Stimulated activated CD4-positive, alpha-beta T cell treated with anti-CD3 and anti-CD28 coated beads, Interleukin-4, amount 100 ng/mL, for 24 hours (primary cell): ENCODE results near the gene KAZN.

Source experiments
- DNase-seq: peaks from one replicate; pipeline ENCODE4 v3.0.0-alpha.2; 2020

Gene KAZN

DNA sequence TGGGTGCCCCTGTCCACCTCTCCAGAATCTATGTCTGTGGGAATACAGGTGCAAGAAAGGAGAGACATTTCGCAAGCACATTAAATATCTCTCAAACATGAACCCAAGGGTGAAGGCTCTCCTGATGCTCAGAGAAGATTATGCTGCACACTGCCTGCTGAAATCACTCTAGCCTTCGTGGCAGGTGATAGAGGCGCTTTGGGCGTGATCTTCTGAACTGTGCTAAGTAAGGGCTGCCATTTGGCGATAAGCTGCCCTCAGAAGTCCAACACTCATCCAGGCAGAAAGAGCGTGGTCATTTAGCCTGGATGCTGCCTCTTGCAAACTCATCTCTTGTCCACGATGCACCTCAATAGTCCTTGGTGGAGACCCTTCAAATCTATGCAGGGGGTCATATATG is 241.9 kb downstream of the KAZN start:
- no peak for DNase-seq

DNA sequence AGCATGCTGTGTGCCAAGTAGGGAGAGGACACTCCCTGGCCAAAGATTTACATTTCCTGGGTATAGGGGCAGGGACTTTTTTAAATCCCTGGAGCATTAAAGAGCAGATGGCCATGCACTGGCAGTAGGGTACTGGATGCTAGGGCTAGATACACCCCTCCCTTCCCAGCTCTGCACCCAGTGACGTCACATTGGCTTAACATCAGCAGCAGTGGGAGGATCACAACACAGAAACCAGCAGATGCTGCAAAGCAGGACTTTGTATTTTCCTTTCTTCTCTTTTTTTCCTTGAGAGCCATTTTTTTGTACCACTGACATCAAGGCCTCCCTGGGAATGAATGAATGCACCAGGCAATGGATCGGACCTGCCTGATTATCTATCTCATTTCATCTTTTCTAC is 243.0 kb downstream of the KAZN start:
- no peak for DNase-seq

DNA sequence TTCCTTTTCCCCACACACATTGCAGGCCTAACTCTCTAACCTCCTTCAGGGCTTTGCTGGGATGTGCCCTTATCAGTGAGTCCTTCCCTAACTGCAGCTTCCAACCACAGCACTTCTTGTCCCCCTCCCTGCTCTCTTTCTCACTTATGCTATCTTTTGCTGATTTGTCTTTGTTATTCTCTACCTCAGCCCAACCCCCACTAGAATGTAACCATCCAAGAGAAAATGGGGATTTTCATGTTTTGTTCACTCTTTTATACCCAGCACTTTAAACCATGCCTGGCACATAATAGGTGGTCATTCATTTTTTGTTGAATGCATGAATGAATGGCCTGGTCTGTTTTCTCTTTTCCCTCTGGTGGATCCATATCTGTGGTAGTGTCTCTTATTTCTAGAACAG is 243.5 kb downstream of the KAZN start:
- no peak for DNase-seq

- DNase-seq = no peak
Measured at GRCh38 chr1:14842361-14842760, 243.9 kb downstream of the KAZN start.

GRCh38 chr1:14842891-14843290 is 244.4 kb downstream of the KAZN start:
- DNase-seq = no peak

GRCh38 chr1:14843525-14843924 is 245.0 kb downstream of the KAZN start:
- no peak for DNase-seq

GRCh38 chr1:14844356-14844755 is 245.9 kb downstream of the KAZN start:
- DNase-seq = no peak

GRCh38 chr1:14844923-14845617 is 246.6 kb downstream of the KAZN start:
- DNase-seq = no peak

DNA sequence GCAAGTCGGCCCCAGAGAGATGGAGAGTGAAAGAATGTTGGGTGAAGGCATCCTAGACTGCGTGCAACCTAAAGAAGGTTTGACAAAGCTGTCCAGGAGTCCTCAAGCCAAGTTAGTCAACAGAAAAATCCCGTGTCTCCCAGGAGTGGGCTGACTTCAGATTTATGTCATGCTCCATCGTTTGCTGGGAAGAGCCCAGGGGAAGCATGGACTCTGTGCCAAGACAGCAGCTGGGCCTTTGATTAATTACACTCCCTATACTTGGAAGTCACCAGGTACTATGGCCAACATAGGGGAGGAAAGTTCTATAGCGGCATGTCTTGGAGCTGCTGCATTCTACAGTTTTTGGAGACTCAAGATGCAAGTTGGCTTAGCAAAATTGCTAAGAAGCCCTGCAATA is 247.4 kb downstream of the KAZN start:
- DNase-seq = no peak

DNA sequence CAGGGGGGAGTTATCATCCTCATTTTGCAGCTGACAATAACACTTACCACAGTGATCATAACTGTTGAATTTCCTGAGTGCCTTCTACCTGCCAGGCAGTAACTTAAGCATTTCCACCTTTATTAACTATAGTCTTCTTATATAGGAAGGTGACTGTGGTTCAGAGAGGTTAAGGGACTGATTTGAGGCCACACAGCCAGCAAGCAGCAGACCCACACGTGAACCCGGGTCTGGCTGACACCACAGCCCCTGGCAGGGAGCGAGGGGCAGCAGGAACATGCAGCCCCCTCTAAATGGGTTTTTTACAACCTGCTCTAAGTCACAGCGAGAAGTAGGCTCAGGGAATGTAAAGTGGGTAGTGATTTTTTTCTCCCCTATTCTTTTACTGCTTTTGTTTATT is 248.2 kb downstream of the KAZN start:
- DNase-seq = no peak

GRCh38 chr1:14848203-14848602 is 249.7 kb downstream of the KAZN start:
- DNase-seq = no peak

- no peak for DNase-seq
Measured at GRCh38 chr1:14848625-14849024, 250.1 kb downstream of the KAZN start.

DNA sequence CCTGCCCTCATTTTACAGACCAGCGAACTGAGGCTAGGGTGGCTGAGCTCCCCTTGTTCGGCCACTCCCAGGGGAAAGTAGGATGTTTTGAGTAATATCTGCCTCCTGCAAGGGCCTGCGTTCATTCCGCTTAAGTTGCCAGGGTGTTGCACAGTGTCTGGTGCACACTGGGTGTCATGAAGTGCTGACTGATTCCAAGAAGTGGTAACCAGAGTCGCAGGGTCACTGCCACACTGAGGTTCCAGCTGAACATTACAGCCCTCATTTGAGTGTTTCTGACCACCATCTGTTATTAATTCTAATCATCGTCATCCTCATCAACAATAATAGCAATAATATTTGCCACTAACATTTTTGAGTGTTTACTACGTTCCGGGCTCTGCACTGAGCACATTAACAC is 250.6 kb downstream of the KAZN start:
- no peak for DNase-seq

- DNase-seq = no peak
Measured at GRCh38 chr1:14850563-14850962, 252.1 kb downstream of the KAZN start.

DNA sequence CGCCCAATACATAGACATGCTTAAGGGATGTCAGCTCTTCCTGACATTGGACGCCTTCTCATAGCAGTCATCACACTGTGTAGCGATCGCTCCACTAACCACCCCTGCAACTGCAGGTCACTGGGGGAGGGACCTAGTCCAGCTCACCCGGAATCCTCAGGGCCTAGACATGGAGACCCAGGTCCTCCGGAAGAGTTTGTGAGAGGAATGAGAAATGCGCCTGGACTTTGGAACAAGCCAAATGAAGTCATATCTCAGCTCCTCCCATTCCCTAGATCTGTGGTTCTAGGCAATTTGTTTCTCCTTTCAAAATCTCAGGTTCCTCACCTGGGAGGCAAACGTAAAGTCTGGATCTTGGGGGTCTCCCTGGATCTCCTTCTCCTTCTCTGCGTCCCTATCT is 253.3 kb downstream of the KAZN start:
- DNase-seq = no peak

- no peak for DNase-seq
Measured at GRCh38 chr1:14852291-14852690, 253.8 kb downstream of the KAZN start.

DNA sequence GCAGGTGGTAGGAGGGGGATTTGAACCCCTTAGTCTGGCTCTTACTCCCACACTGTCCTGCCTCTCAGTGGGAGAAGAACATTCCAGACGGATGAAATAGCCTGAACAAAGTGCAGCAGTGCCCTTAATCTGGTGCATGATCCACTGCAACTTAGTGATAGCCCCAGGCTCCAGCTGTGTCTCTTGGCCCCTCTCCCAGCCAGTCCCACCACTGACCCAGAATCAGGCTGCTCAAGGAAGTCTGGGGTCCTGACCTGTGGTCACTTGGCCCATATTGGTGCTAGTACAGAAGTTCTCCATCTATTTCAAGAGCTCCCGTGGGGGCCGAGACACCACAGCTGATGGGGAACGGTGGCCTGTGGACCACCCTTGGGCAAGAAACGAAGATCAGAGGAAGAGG is 255.0 kb downstream of the KAZN start:
- no peak for DNase-seq

GRCh38 chr1:14855268-14855667 is 256.8 kb downstream of the KAZN start:
- DNase-seq = no peak

DNA sequence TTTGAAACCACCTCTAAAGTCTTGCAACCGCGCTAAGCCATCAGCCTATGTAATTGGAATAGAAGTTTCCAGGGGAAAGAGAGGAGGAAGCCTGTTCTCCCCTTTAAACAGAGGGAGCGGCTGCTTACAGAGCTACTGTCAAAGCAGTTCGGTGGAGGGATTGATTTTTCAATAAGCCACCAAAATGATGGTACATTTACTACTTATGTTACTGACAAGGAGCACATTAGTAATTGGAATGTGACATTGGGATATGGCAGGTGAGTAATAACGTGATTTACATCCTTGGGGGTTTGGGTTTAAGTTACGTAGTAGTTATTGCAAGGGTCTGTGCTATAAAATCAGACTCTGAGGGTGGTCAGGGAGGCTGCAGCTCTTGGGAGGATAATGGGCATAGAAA is 257.3 kb downstream of the KAZN start:
- no peak for DNase-seq

DNA sequence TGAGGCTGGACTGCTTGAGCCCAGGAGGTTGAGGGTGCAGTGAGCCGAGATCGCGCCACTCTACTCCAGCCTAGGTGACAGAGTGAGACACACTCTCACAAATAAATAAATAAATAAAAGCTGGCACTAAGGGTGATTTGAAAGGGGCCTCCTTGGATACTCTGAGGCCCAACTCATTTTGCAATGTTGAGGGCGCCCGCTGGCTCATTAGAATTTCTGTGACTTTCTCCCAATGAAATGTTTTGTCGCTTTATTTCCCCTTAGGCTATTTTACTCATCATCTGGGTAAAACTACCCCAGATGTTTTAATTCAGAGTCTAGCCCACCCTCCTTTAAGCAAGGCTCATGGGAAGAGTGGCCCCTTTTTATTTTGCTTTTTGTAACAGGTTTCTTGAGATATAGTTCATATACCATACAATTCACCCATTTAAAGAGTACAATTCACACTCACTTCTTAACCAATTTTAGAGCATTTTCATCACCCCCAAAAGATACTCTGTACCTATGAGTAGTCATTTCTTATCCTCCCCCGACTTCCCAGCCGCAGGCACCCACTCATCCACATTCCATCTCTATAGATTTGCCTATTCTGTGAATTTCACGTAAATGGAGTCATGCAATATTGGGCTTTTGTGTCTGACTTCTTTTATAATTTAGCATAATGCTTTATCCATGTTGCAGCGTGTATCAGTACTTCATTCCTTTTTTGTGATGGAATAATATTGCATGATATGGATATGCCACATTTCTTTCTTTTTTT is 259.1 kb downstream of the KAZN start:
- no peak for DNase-seq

DNA sequence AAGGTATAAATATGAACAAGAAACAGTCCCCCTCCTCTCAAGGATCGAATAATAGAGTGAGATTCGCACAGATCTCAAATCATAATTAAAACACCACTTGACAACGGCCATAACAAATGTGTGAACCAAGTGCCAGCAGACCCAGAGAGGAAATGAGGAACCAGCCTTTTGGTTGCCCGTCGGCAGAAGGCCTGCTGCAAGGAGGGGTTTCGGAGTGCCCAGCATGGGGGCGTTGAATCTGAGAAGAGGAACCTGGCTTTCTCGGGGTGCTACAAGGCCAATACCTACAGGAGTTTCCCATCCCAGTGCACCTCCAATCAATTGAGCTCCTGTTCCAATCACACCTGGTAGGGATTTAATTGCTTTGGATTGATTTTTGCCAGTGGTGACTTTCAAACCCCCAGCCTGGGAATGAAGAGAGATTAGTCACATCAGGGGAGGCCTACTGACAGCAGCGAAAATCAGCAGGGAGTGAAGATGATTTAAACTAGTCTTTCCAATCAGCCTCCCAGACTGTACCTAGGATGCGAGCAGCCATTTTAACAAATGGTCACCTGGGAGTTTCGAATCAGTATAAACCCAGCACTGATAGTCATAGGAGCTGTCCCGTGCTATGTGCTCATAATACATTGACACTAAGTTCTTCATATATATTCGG is 263.8 kb downstream of the KAZN start:
- no peak for DNase-seq

DNA sequence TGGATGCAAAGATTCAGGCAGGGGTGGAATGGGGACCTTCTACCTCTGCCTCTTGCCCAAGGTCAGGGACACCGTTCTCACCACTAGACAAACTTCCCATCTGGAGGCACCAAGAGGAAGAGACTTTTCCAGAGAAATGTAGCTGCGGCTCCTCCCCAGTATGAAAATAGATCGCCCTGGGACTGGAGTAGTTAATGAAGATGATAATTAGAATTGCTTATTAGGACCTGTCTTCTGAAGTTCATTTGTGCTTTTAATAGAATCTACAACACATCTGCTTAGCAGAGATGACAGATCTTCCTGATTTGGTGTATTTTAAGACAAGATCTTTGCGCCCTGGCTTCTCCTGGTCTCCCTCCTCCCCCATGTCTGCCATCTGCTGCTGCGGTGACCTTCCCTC is 266.6 kb downstream of the KAZN start:
- no peak for DNase-seq

GRCh38 chr1:14866911-14867612 is 268.6 kb downstream of the KAZN start:
- DNase-seq = no peak

- no peak for DNase-seq
Measured at GRCh38 chr1:14869187-14869586, 270.7 kb downstream of the KAZN start.
